Progenitor cell of endocrine pancreas (in vitro differentiated cells): ENCODE results near the gene CCDC200. TPM values are rescaled to one million over a fixed set of nuclear protein-coding genes. Genes with fewer than 3 reads are reported as not detected.
"Not testable (repeated sequence)": the region's sequence is repeated elsewhere in the genome, so short reads cannot be mapped to it uniquely, and the experiment has no call there.

Source experiments
- DNase-seq: peaks from one replicate; pipeline ENCODE4 v3.0.0; 2021; ENCODE audit warnings: low spot score; ENCODE audit not compliant: unreplicated experiment
- H3K27ac Mint-ChIP-seq: 2 replicates; pipeline ENCODE4 v1.8.0; 2021; ENCODE audit warnings: mild to moderate bottlenecking, moderate library complexity, mixed read lengths
- H3K27me3 Mint-ChIP-seq: 2 replicates; pipeline ENCODE4 v1.8.0; 2021; ENCODE audit warnings: mixed read lengths
- H3K36me3 Mint-ChIP-seq: 2 replicates; pipeline ENCODE4 v1.8.0; 2022; ENCODE audit warnings: mixed read lengths; ENCODE audit not compliant: insufficient read depth
- H3K4me1 Mint-ChIP-seq: 2 replicates; pipeline ENCODE4 v1.8.0; 2021; ENCODE audit warnings: low read depth, mixed read lengths
- H3K4me3 Mint-ChIP-seq: 2 replicates; pipeline ENCODE4 v1.8.0; 2021; ENCODE audit warnings: low read depth, mild to moderate bottlenecking, moderate library complexity, mixed read lengths
- H3K9me3 Mint-ChIP-seq: 2 replicates; pipeline ENCODE4 v1.8.0; 2021; ENCODE audit warnings: low read depth, mixed read lengths
- long read RNA-seq: library from polyadenylated mRNA; unstranded; transcript quantifications from one replicate; pipeline ENCODE4 v2.0.0, GENCODE V29; 2020
- total RNA-seq: library from RNA; stranded (reverse); gene quantifications from 2 replicates; pipeline ENCODE4 v1.2.1, GENCODE V29; 2021

Gene CCDC200
- total RNA-seq: not detected in 2 replicates
- long read RNA-seq, partial matches to known transcripts: 0 of 10 reads
- long read RNA-seq, other reads (novel, unspliced or antisense): 10 of 10 reads

- not testable (repeated sequence) for DNase-seq, H3K4me3 Mint-ChIP-seq, H3K4me1 Mint-ChIP-seq, H3K9me3 Mint-ChIP-seq, H3K27me3 Mint-ChIP-seq, H3K36me3 Mint-ChIP-seq, H3K27ac Mint-ChIP-seq
These were observed at the start of gene CCDC200 for GRCh38 chr17:43228020-43228782. Gene CCDC200 (minus strand): TSS chr17:43228623. CDS start chr17:43228554, 69 bp downstream.

GRCh38 chr17:43272914-43273313 is 44.5 kb upstream of the CCDC200 start:
- not testable (repeated sequence) for H3K36me3 Mint-ChIP-seq, DNase-seq, H3K4me3 Mint-ChIP-seq, H3K27ac Mint-ChIP-seq, H3K9me3 Mint-ChIP-seq, H3K27me3 Mint-ChIP-seq, H3K4me1 Mint-ChIP-seq

GRCh38 chr17:43272483-43272882 is 44.1 kb upstream of the CCDC200 start:
- H3K9me3 Mint-ChIP-seq, H3K27ac Mint-ChIP-seq: not testable (repeated sequence)

GRCh38 chr17:43270552-43271504 is 42.4 kb upstream of the CCDC200 start:
- not testable (repeated sequence) for H3K4me1 Mint-ChIP-seq, H3K27ac Mint-ChIP-seq, H3K36me3 Mint-ChIP-seq, DNase-seq, H3K27me3 Mint-ChIP-seq, H3K4me3 Mint-ChIP-seq, H3K9me3 Mint-ChIP-seq

More at GRCh38 chr17:43272483-43272882, 44.1 kb upstream of the CCDC200 start:
- H3K4me3 Mint-ChIP-seq, H3K36me3 Mint-ChIP-seq, H3K4me1 Mint-ChIP-seq, DNase-seq, H3K27me3 Mint-ChIP-seq: not testable (repeated sequence)

- not testable (repeated sequence) for H3K27ac Mint-ChIP-seq, H3K4me3 Mint-ChIP-seq, H3K9me3 Mint-ChIP-seq, H3K36me3 Mint-ChIP-seq, H3K27me3 Mint-ChIP-seq, H3K4me1 Mint-ChIP-seq, DNase-seq
These were observed 18.0 kb upstream of the CCDC200 start for GRCh38 chr17:43246456-43246855.

- not testable (repeated sequence) for H3K4me3 Mint-ChIP-seq, H3K27me3 Mint-ChIP-seq, H3K9me3 Mint-ChIP-seq, DNase-seq, H3K27ac Mint-ChIP-seq, H3K4me1 Mint-ChIP-seq, H3K36me3 Mint-ChIP-seq
These were observed 12.4 kb upstream of the CCDC200 start for GRCh38 chr17:43240596-43241352.

GRCh38 chr17:43239597-43239996 is 11.2 kb upstream of the CCDC200 start:
- H3K36me3 Mint-ChIP-seq, H3K27ac Mint-ChIP-seq, DNase-seq, H3K4me1 Mint-ChIP-seq, H3K4me3 Mint-ChIP-seq, H3K9me3 Mint-ChIP-seq, H3K27me3 Mint-ChIP-seq: not testable (repeated sequence)

- H3K9me3 Mint-ChIP-seq, H3K27me3 Mint-ChIP-seq, DNase-seq, H3K4me3 Mint-ChIP-seq, H3K4me1 Mint-ChIP-seq, H3K36me3 Mint-ChIP-seq, H3K27ac Mint-ChIP-seq: not testable (repeated sequence)
These were observed 5.5 kb upstream of the CCDC200 start, which contains the start of gene RNU2-1 for GRCh38 chr17:43233877-43234276. Gene RNU2-1 (minus strand): TSS chr17:43233977.

GRCh38 chr17:43233263-43233662 is 4.8 kb upstream of the CCDC200 start:
- not testable (repeated sequence) for H3K4me3 Mint-ChIP-seq, H3K27ac Mint-ChIP-seq, H3K27me3 Mint-ChIP-seq, H3K4me1 Mint-ChIP-seq, H3K36me3 Mint-ChIP-seq, DNase-seq, H3K9me3 Mint-ChIP-seq

- H3K27ac Mint-ChIP-seq, H3K4me3 Mint-ChIP-seq: not testable (repeated sequence)
- peak; percentile 56 for DNase-seq
These were observed 3.7 kb upstream of the CCDC200 start for GRCh38 chr17:43232021-43232699.

GRCh38 chr17:43231205-43232020 is 3.0 kb upstream of the CCDC200 start:
- not testable (repeated sequence) for H3K36me3 Mint-ChIP-seq, H3K4me3 Mint-ChIP-seq, DNase-seq, H3K9me3 Mint-ChIP-seq, H3K4me1 Mint-ChIP-seq, H3K27me3 Mint-ChIP-seq, H3K27ac Mint-ChIP-seq

More at GRCh38 chr17:43232021-43232699, 3.7 kb upstream of the CCDC200 start:
- H3K9me3 Mint-ChIP-seq, H3K4me1 Mint-ChIP-seq, H3K27me3 Mint-ChIP-seq, H3K36me3 Mint-ChIP-seq: not testable (repeated sequence)
